ENCODE data around the gene GPX8. TPM values are rescaled to one million over a fixed set of nuclear protein-coding genes. Genes with fewer than 3 reads are reported as not detected.

Gene GPX8
- total and polyA plus RNA-seq, 2 of the 13 experiments (the other 11 are each of a cell fraction or from before 2014, with no cell fraction given) = 0.33 to 0.94 TPM

- TF ChIP-seq ATF3 (CRISPR knock-in tag; IDR thresholded peaks at IDR 0.05) (no peak), HIC2 (CRISPR knock-in tag; IDR thresholded peaks at IDR 0.05; ENCODE audit: low read depth) (no peak), GATA4 (IDR thresholded peaks at IDR 0.05; ENCODE audit: borderline replicate concordance, low read depth) (no peak), ZNF841 (CRISPR knock-in tag; IDR thresholded peaks at IDR 0.05; ENCODE audit: borderline replicate concordance) (no peak), REXO4 (CRISPR knock-in tag; IDR thresholded peaks at IDR 0.05; ENCODE audit: borderline replicate concordance) (no peak), SALL1 (CRISPR knock-in tag; IDR thresholded peaks at IDR 0.05) (no peak), ZNF564 (CRISPR knock-in tag; IDR thresholded peaks at IDR 0.05) (no peak), ZNF687 (CRISPR knock-in tag; IDR thresholded peaks at IDR 0.05) (no peak), AHDC1 (CRISPR knock-in tag; IDR thresholded peaks at IDR 0.05; ENCODE audit: borderline replicate concordance) (no peak)
Measured at GRCh38 chr5:55114061-55114460, 45.9 kb upstream of the GPX8 start (continued).

Data from HepG2 (cell line).